Body of pancreas (tissue), 4 donors: Measurements from ENCODE around the gene GIPR. TPM values are rescaled to one million over a fixed set of nuclear protein-coding genes. Genes with fewer than 3 reads are reported as not detected.

ENCODE experiments used
- ATAC-seq: fragments of 150-250 bp; one replicate; pipeline ENCODE4 v1.9.1; 2016
- DNase-seq, 4 donors: peaks; one replicate each; pipeline ENCODE4 v3.0.0-alpha.2; 2019
- H3K27ac ChIP-seq, 4 donors: fragments of 200-600 bp; sonication (generic); 1 replicate in 3 of 4; 2 replicates in 1 of 4; pipeline versions ENCODE4 v1.5.1 to v1.6.1; 2016 to 2019; ENCODE audit warnings: mild to moderate bottlenecking in 1 of 4, mixed read lengths in 1 of 4, moderate library complexity in 1 of 4
- H3K27me3 ChIP-seq, 2 donors: fragments of 200-600 bp; sonication (generic); one replicate each; pipeline ENCODE4 v1.6.0; 2016; ENCODE audit warnings: mild to moderate bottlenecking in 1 of 2
- H3K36me3 ChIP-seq, 2 donors: fragments of 200-600 bp; sonication (generic); replicated peaks in 1 of 2; 2 replicates each; pipeline ENCODE4 v1.5.1; 2016; ENCODE audit warnings: low read depth in 2 of 2; ENCODE audit not compliant: insufficient read depth in 1 of 2
- H3K4me1 ChIP-seq: fragments of 200-600 bp; sonication (generic); one replicate; pipeline ENCODE4 v1.6.0; 2016
- H3K4me3 ChIP-seq, 2 donors: fragments of 200-600 bp; sonication (generic); 1 replicate in 1 of 2; 2 replicates in 1 of 2; pipeline ENCODE4 v1.5.1; 2016 to 2019
- H3K9me3 ChIP-seq, 3 donors: fragments of 200-600 bp; sonication (generic); 1 replicate in 2 of 3; 2 replicates in 1 of 3; pipeline ENCODE4 v1.5.1; 2016
- CTCF ChIP-seq, 7 experiments: fragments of 450-650 bp in 4 of 7; fragments of 200-600 bp in 3 of 7; sonication (generic) in 3 of 7; IDR thresholded peaks; one replicate each; pipeline ENCODE4 v1.5.1; 2016 to 2019; ENCODE audit warnings: antibody characterized with exemption in 7 of 7
- POLR2A ChIP-seq, 3 donors: fragments of 450-650 bp; IDR thresholded peaks; one replicate each; pipeline ENCODE4 v1.6.1; 2016; ENCODE audit warnings: antibody characterized with exemption in 3 of 3, mild to moderate bottlenecking in 2 of 3
- WGBS, 2 donors: methylation state at CpG; one replicate each; pipeline ENCODE4 v1.1.5; 2017; 5-methylcytosine and 5-hydroxymethylcytosine counted together
- intact Hi-C: fragments of 100-400 bp; cut with DNase I; formaldehyde crosslinking; loops from one replicate; pipeline ENCODE4 v1.15.1; 2023
- total RNA-seq, 2 donors: library from RNA; depleted of rRNA; stranded (reverse); fragments of >200 nt; gene quantifications; one replicate each; pipeline ENCODE4 v1.1.0, GENCODE V29; 2016

The GIPR gene
- total RNA-seq, 2 donors from 2014 or later: 3.9 to 9.2 TPM

- H3K4me1 ChIP-seq: no peaks in the 10 kb centered on the region
- no peaks in the 10 kb centered on the region for H3K9me3 ChIP-seq
- H3K27ac ChIP-seq: no peak overlapping the region
- no peaks in the 10 kb centered on the region for H3K27me3 ChIP-seq
- peaks cover 0 to 4% of the 10 kb centered on the region in 2 donors for H3K36me3 ChIP-seq
- intact Hi-C loops: no loop called here
- 72 to 77% methylated on average over 3 to 4 of the region's 4 CpGs for WGBS, 2 donors
- DNase-seq (no peak), ATAC-seq (no peak)
- H3K4me3 ChIP-seq: no peak overlapping the region
- no peak for TF ChIP-seq CTCF (IDR thresholded peaks at IDR 0.05)
- TF ChIP-seq POLR2A (IDR thresholded peaks at IDR 0.05): no peak
Observed at GRCh38 chr19:45629704-45630103, 38.3 kb upstream of the GIPR start.

GRCh38 chr19:45630463-45630862 lies 37.6 kb upstream of the GIPR start:
- Histone ChIP-seq H3K27ac (no peak overlapping the region), H3K4me1 (no peaks in the 10 kb centered on the region), H3K27me3 (no peaks in the 10 kb centered on the region), H3K36me3 (peaks cover 0 to 4% of the 10 kb centered on the region in 2 donors), H3K9me3 (no peaks in the 10 kb centered on the region), H3K4me3 (no peak overlapping the region)
- WGBS, 2 donors: 96 to 100% methylated on average over 2 of the region's 2 CpGs
- no peak for DNase-seq
- TF ChIP-seq POLR2A (IDR thresholded peaks at IDR 0.05) (no peak), CTCF (IDR thresholded peaks at IDR 0.05) (no peak)
- intact Hi-C loops: no loop called here
- no peak for ATAC-seq

GRCh38 chr19:45632468-45633196 lies 35.4 kb upstream of the GIPR start:
- intact Hi-C loops: no loop called here

GRCh38 chr19:45636275-45636674 lies 31.7 kb upstream of the GIPR start:
- H3K27me3 ChIP-seq: no peaks in the 10 kb centered on the region
- H3K9me3 ChIP-seq: no peaks in the 10 kb centered on the region
- no peak for DNase-seq
- WGBS, 2 donors: 92 to 96% methylated on average over 1 of the region's 1 CpG
- TF ChIP-seq POLR2A (IDR thresholded peaks at IDR 0.05) (no peak), CTCF (IDR thresholded peaks at IDR 0.05) (no peak)
- H3K36me3 ChIP-seq: no peaks in the 10 kb centered on the region
- no peak for ATAC-seq
- H3K27ac ChIP-seq: no peak overlapping the region
- peaks cover 30% of the 10 kb centered on the region for H3K4me1 ChIP-seq
- intact Hi-C loops: no loop called here
- no peak overlapping the region for H3K4me3 ChIP-seq

More at GRCh38 chr19:45632468-45633196, 35.4 kb upstream of the GIPR start:
- ATAC-seq (peak; percentile 77), DNase-seq (peak; percentile 62 to 71 (median 66))
- Histone ChIP-seq H3K27ac (peak overlapping the region in 2 of 4 donors; percentile 43 to 47), H3K9me3 (no peaks in the 10 kb centered on the region), H3K27me3 (no peaks in the 10 kb centered on the region), H3K4me1 (no peaks in the 10 kb centered on the region), H3K4me3 (no peak overlapping the region), H3K36me3 (peaks cover 0 to 4% of the 10 kb centered on the region in 2 donors)
- no peak for TF ChIP-seq POLR2A (IDR thresholded peaks at IDR 0.05)
- TF ChIP-seq CTCF (IDR thresholded peaks at IDR 0.05): no peak
- 49 to 59% methylated on average over 21 to 24 of the region's 27 CpGs for WGBS, 2 donors

GRCh38 chr19:45636902-45637301 lies 31.1 kb upstream of the GIPR start:
- 44 to 60% methylated on average over 2 of the region's 2 CpGs for WGBS, 2 donors
- ATAC-seq (no peak), DNase-seq (no peak)
- intact Hi-C loops: no loop called here
- Histone ChIP-seq H3K4me3 (no peak overlapping the region), H3K4me1 (peaks cover 36% of the 10 kb centered on the region), H3K27me3 (no peaks in the 10 kb centered on the region), H3K27ac (no peak overlapping the region), H3K36me3 (no peaks in the 10 kb centered on the region), H3K9me3 (no peaks in the 10 kb centered on the region)
- no peak for TF ChIP-seq CTCF (IDR thresholded peaks at IDR 0.05)
- TF ChIP-seq POLR2A (IDR thresholded peaks at IDR 0.05): no peak
